ENCODE data around the gene DLEC1. TPM values are rescaled to one million over a fixed set of nuclear protein-coding genes. Genes with fewer than 3 reads are reported as not detected.

Gene DLEC1
- total RNA-seq, 1 experiment from 2014 or later: not detected

DNA sequence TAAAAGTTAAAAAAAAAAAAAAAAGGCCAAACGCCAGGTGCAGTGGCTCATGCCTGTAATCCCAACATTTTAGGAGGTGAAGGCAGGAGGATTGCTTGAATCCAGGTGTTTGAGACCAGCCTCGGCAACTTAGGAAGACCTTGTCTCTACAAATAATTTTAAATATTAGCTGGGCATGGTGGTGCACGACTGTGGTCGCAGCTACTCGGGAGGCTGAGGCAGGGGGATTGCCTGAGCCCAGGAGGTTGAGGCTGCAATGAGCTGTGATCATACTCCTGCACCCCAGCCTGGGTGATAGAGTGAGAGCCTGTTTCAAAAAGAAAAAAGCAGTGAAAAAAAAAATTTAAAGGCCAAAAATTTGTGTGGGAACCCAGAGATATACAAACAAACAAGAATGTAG lies 2.7 kb upstream of the DLEC1 start:
- intact Hi-C loops (cut with micrococcal nuclease; ENCODE audit: unreplicated experiment): no loop called here
- CTCF ChIA-PET: no interaction called here
- DNase-seq (ENCODE audit: low read depth, low spot score) (no peak), ATAC-seq (no peak)
- H3K4me3 ChIP-seq (ENCODE audit: low read depth in 2 of 2, low read length in 2 of 2): no peak overlapping the region
- H3K27me3 ChIP-seq (ENCODE audit: control insufficient read depth, insufficient read depth, low read length): no peaks in the 10 kb centered on the region
- H3K9me3 ChIP-seq (ENCODE audit: control insufficient read depth, insufficient read depth, low read depth, low read length): no peaks in the 10 kb centered on the region
- POLR2A ChIA-PET: interaction anchor here (0.7 kb wide), 1 partner anchor 127 kb away, joined by 21 read pairs; no protein-coding TSS in a partner anchor
- no peak overlapping the region for H3K27ac ChIP-seq (ENCODE audit: low read length)
- H3K4me1 ChIP-seq (ENCODE audit: control insufficient read depth, insufficient read depth, low read length): no peaks in the 10 kb centered on the region; the same call in 1 of the 2 replicates
- in situ Hi-C loops (cut with HindIII; ENCODE audit: low pct_unique_long_range_greater_than_20kb, low sequenced_read_pairs): no loop called here
- no peaks in the 10 kb centered on the region for H3K36me3 ChIP-seq (ENCODE audit: control insufficient read depth, insufficient read depth, low read length)
- TF ChIP-seq, protein P1, sequence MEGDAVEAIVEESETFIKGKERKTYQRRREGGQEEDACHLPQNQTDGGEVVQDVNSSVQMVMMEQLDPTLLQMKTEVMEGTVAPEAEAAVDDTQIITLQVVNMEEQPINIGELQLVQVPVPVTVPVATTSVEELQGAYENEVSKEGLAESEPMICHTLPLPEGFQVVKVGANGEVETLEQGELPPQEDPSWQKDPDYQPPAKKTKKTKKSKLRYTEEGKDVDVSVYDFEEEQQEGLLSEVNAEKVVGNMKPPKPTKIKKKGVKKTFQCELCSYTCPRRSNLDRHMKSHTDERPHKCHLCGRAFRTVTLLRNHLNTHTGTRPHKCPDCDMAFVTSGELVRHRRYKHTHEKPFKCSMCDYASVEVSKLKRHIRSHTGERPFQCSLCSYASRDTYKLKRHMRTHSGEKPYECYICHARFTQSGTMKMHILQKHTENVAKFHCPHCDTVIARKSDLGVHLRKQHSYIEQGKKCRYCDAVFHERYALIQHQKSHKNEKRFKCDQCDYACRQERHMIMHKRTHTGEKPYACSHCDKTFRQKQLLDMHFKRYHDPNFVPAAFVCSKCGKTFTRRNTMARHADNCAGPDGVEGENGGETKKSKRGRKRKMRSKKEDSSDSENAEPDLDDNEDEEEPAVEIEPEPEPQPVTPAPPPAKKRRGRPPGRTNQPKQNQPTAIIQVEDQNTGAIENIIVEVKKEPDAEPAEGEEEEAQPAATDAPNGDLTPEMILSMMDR (IDR thresholded peaks at IDR 0.05): no peak
- TF ChIP-seq TCF7L2 (IDR thresholded peaks at IDR 0.05; ENCODE audit: low read depth, low read length) (no peak), SIN3A (IDR thresholded peaks at IDR 0.05; ENCODE audit: borderline replicate concordance, insufficient read depth, low read depth, low read length) (no peak), POLR2AphosphoS5 (IDR thresholded peaks at IDR 0.05; ENCODE audit: low read depth, low read length) (no peak)
- TF ChIP-seq, protein P2, sequence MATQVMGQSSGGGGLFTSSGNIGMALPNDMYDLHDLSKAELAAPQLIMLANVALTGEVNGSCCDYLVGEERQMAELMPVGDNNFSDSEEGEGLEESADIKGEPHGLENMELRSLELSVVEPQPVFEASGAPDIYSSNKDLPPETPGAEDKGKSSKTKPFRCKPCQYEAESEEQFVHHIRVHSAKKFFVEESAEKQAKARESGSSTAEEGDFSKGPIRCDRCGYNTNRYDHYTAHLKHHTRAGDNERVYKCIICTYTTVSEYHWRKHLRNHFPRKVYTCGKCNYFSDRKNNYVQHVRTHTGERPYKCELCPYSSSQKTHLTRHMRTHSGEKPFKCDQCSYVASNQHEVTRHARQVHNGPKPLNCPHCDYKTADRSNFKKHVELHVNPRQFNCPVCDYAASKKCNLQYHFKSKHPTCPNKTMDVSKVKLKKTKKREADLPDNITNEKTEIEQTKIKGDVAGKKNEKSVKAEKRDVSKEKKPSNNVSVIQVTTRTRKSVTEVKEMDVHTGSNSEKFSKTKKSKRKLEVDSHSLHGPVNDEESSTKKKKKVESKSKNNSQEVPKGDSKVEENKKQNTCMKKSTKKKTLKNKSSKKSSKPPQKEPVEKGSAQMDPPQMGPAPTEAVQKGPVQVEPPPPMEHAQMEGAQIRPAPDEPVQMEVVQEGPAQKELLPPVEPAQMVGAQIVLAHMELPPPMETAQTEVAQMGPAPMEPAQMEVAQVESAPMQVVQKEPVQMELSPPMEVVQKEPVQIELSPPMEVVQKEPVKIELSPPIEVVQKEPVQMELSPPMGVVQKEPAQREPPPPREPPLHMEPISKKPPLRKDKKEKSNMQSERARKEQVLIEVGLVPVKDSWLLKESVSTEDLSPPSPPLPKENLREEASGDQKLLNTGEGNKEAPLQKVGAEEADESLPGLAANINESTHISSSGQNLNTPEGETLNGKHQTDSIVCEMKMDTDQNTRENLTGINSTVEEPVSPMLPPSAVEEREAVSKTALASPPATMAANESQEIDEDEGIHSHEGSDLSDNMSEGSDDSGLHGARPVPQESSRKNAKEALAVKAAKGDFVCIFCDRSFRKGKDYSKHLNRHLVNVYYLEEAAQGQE (IDR thresholded peaks at IDR 0.05; ENCODE audit: insufficient read depth in 1 of 2, low read depth in 2 of 2, low read length in 1 of 2): no peak
- BruUV-seq (replicated peaks): no TSS peak

DNA sequence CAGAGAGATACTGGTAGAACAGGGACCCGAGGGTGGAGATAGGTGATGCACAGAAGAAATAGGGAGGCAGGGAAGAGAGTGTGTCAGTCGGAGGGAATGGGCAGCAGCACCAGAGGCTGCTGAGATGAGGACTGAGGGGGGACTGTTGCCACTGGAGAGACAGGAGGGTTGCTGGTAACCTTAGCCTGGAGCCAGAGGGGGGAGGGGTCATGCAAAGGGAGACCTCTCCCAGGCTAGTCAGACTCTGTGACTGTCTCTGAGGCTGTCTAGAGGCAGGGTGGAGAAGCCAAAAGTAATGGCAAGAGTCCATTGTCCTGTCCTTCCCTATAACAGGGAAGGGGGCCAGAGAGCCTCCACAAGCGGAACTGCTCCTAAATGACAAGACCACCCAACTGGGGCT lies 2.1 kb upstream of the DLEC1 start:
- Histone ChIP-seq H3K36me3 (ENCODE audit: control insufficient read depth, insufficient read depth, low read length) (no peaks in the 10 kb centered on the region), H3K4me3 (ENCODE audit: low read depth in 2 of 2, low read length in 2 of 2) (no peak overlapping the region), H3K4me1 (ENCODE audit: control insufficient read depth, insufficient read depth, low read length) (no peaks in the 10 kb centered on the region), H3K27me3 (ENCODE audit: control insufficient read depth, insufficient read depth, low read length) (no peaks in the 10 kb centered on the region), H3K27ac (ENCODE audit: low read length) (no peak overlapping the region), H3K9me3 (ENCODE audit: control insufficient read depth, insufficient read depth, low read depth, low read length) (no peaks in the 10 kb centered on the region)
- ATAC-seq (no peak), DNase-seq (ENCODE audit: low read depth, low spot score) (no peak)
- POLR2A ChIA-PET: no interaction called here
- CTCF ChIA-PET: no interaction called here
- in situ Hi-C loops (cut with HindIII; ENCODE audit: low pct_unique_long_range_greater_than_20kb, low sequenced_read_pairs) (no loop called here), intact Hi-C loops (cut with micrococcal nuclease; ENCODE audit: unreplicated experiment) (no loop called here)
- no TSS peak for BruUV-seq (replicated peaks)
- TF ChIP-seq, protein P1 (IDR thresholded peaks at IDR 0.05): no peak
- no peak for TF ChIP-seq TCF7L2 (IDR thresholded peaks at IDR 0.05; ENCODE audit: low read depth, low read length)
- no peak for TF ChIP-seq POLR2AphosphoS5 (IDR thresholded peaks at IDR 0.05; ENCODE audit: low read depth, low read length)
- TF ChIP-seq, protein P2 (IDR thresholded peaks at IDR 0.05; ENCODE audit: insufficient read depth in 1 of 2, low read depth in 2 of 2, low read length in 1 of 2): no peak
- no peak for TF ChIP-seq SIN3A (IDR thresholded peaks at IDR 0.05; ENCODE audit: borderline replicate concordance, insufficient read depth, low read depth, low read length)
